A204.1 (cell line): ENCODE results near the gene FGF21.
"Not testable (repeated sequence)": the region's sequence is repeated elsewhere in the genome, so short reads cannot be mapped to it uniquely, and the experiment has no call there.

Experiments used
- FAIRE-seq: peaks from 2 replicates; lab custom pipeline; 2012; peaks lifted over from hg19 to GRCh38; lab: Jason Lieb, UNC

FGF21 gene

DNA sequence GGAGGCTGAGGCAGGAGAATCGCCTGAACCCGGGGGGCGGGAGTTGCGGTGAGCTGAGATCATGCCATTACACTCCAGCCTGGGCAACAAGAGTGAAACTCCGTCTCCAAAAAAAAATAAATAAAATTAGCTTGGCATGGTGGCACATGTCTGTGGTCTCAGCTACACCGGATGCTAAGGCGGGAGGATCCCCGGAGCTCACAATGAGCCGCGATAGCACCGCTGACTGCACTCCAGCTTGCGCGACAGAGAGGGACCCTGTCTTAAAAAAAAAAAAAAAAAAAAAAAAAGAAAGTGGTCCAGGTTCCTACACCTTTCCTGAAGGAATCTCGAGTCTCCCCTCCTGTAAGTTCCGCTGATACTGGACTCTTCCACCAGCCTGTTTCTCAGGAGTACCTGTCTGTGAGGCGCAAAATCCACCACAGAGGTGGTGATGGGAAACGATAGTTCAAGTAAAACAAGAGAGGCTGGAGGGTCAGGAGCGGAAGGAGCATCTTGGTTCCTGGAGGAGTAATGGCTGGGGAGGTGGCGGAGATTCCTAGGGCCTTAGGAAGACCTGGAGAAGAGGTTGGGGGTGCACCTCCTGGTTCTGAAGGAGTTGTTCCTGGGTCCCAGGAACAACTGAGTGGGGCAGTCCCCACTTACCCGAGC lies 3.4 kb upstream of the FGF21 start:
- FAIRE-seq: no peak

DNA sequence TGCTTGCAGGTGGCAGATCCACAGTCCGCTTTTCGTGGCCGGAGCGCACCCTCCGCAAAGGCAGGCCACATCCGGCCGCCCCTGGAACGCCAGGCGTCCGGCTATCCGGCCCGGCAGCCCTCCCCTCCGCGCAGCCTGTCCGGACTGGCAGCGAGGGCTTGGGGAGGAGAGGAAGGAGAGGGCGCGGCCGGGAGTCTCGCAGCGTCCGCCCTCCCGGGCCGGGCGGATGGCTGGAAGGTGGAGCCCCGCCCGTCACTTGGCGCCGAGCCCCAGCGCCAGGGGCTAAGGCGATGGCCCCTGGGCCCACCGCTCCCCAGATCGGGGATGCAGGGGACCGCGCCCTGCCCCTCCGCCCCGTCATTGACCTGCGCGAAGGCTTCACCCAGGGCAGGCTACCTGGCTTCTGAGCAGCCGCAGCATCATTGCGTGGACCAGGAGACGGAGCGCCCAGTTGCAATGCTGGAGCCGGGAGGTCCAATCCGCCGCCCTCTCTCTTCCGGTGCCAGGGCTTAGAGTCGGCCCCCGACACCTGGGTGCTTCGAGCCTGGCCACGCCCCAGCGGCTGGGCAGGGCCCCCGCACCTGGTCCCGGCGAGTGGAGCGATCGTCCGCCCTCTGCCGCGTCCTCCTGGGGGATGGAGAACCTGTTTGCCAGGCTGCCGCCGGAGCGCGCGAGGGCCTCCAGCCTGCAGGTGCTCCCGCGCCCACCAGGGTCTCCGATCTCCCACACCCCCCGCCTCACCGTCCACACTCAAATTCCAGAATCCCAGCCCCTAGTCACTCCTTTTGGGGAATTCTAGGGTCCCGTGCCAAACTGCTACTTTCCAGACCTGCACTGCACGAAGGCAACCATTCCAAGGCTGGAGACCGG lies 2.6 kb upstream of the FGF21 start, which contains the start of gene FUT1:
Gene FUT1, minus strand, starts transcription at position 146 of the 870 bp plus-strand sequence. CDS start 1,360 bp downstream, outside the sequence.
- FAIRE-seq: no peak

DNA sequence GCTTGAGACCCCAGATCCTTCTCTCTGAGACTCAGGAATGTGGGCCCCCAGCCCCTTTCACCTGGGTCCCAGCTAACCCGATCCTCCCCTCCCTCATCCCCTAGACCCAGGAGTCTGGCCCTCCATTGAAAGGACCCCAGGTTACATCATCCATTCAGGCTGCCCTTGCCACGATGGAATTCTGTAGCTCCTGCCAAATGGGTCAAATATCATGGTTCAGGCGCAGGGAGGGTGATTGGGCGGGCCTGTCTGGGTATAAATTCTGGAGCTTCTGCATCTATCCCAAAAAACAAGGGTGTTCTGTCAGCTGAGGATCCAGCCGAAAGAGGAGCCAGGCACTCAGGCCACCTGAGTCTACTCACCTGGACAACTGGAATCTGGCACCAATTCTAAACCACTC lies 463 bp downstream of the FGF21 start:
- no peak for FAIRE-seq

DNA sequence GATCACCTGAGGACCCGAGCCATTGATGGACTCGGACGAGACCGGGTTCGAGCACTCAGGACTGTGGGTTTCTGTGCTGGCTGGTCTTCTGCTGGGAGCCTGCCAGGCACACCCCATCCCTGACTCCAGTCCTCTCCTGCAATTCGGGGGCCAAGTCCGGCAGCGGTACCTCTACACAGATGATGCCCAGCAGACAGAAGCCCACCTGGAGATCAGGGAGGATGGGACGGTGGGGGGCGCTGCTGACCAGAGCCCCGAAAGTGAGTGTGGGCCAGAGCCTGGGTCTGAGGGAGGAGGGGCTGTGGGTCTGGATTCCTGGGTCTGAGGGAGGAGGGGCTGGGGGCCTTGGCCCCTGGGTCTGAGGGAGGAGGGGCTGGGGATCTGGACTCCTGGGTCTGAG lies 888 bp downstream of the FGF21 start:
- no peak for FAIRE-seq

DNA sequence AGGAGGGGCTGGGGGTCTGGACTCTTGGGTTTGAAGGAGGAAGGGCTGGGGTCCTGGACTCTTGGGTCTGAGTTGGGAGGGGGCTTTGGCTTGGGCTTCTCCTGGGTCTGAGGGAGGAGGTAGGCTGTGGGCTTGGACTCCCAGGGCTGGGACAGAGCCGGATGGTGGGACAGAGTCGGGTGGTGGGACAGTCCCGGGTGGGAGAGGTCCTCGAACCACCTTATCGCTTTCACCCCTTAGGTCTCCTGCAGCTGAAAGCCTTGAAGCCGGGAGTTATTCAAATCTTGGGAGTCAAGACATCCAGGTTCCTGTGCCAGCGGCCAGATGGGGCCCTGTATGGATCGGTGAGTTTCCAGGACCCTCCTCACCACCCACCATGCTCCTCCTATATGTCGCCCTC lies 1.4 kb downstream of the FGF21 start:
- no peak for FAIRE-seq

DNA sequence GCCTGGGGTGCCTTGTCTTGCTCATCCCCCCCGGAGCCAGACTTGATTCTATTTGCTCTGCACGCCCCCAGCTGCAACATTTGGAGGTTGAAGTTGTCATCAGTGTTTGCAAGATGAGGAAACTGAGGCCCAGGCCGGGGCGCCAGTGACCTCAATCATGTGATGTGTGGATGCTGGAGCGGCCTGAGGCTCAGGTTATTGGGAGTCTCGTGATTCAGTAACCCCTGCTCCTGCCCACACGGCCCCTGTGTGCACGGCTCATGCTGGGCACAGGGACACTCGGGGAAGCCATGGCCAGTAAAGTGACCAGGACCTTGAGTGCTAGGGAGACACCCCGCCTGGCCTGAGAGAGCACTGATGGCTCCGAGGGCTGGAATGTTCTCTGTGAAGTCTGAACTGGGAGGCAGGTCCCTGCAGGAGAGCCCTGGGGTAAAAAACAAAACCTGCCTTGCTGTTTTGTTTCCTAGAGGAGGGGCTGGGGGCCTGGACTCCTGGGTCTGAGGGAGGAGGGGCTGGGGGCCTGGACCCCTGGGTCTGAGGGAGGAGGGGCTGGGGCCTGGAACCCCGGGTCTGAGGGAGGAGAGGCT lies 1.9 kb downstream of the FGF21 start:
- FAIRE-seq: no peak

DNA sequence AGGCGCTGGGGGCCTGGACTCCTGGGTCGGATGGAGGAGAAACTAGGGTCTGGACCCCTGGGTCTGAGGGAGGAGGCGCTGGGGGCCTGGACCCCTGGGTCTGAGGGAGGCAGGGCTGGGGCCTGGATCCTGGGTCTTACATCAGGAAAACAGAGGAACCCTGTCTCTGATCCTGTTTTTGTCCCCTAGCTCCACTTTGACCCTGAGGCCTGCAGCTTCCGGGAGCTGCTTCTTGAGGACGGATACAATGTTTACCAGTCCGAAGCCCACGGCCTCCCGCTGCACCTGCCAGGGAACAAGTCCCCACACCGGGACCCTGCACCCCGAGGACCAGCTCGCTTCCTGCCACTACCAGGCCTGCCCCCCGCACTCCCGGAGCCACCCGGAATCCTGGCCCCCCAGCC lies 2.4 kb downstream of the FGF21 start:
- no peak for FAIRE-seq

DNA sequence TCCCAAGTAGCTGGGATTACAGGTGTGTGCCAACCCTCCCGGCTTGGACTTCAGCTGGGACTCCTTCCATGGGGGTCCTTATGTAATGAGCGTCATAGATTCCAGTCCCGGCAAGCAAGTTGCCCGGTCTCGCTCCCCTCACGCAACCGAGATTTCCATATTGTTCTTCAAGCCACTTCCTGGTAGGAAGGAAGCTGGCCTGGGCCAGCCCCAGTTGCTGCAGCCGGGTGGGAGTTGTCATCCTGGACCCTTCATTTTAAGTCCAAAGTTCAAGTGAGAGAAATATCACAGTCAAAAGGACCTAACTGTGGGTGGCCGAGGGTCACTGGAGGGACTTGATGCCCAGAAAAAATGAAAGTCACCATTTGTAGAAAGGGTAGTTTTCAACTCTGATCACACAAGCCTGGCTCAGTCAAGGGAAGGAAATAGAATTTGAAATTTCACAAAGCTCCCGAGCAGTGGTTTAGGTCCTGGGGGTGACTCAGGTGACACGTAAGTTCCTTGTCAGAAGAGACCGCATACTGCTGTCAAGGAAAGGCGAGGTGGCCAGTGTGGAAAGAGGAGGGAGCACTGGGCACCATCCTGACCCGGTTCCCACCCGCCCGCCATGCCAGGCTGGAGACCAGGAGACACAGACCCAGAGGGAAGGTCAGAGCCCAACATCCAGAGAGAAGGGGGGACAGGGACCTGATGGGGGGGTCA lies 5.3 kb downstream of the FGF21 start:
- no peak for FAIRE-seq

DNA sequence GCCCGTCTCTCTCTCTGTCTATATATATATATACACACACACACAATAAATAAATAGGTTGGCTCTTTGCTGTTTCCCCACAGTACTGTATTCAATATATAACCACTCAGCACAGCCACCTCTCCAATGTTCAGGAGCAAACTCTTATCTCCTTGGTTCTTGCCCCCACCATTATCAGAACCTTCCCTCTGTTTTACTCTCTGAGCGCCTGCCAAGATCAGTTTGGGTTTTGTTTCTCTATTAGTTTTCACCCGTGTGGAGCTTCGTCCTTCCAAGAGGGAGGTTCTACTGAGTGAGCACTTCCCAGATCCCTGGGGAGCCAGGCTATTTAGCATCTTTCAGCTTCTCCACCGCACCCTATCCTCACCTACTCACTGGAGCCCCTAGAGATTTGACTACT lies 10.5 kb downstream of the FGF21 start:
- FAIRE-seq: not testable (repeated sequence)

DNA sequence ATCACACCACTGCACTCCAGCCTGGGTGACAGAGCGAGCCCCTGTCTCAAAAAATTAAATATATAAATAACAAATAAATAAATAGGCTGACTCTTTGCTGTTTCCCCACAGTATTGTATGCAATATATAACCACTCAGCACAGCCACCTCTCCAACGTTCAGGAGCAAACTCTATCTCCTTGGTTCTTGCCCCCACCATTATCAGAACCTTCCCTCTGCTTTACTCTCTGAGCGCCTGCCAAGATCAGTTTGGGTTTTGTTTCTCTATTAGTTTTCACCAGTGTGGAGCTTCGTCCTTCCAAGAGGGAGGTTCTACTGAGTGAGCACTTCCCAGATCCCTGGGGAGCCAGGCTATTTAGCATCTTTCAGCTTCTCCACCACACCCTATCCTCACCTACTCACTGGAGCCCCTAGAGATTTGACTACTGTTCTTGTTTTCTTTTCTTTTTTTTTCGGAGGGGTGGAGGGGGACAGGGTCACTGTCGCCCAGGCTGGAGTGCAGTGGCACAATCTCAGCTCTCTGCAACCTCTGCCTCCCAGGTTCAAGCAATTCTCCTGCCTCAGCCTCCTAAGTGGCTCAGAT lies 12.9 kb downstream of the FGF21 start:
- not testable (repeated sequence) for FAIRE-seq

DNA sequence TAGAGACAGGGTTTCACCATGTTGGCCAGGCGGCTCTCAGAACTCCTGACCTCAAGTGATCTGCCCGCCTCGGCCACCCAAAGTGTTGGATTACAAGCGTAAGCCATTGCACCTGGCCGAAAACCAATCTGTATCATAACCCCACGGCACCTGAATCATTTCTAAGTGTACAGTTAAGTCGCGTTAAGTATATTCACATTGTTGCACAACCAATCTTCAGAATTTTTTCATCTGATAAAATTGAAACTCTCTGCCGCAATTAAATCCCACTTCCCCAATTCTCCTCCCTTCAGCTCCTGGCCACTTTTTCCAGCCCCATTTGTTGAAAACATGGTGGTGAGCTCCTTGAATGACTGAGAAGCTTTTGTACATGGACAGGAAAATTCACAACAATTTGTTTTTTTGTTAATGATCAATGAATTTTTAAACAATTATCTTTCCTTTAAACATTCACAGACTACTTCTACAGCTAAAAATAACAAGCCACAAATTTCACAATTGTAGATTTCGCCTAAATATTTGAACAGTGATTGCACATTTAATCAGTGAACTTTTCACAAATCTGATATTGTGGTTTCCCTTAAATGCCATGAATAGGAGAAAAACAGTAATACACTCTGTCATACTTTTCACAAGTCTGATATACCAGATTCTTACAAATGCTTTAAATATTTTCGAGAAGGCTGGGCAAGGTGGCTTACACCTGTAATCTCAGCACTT lies 13.8 kb downstream of the FGF21 start:
- FAIRE-seq: no peak

DNA sequence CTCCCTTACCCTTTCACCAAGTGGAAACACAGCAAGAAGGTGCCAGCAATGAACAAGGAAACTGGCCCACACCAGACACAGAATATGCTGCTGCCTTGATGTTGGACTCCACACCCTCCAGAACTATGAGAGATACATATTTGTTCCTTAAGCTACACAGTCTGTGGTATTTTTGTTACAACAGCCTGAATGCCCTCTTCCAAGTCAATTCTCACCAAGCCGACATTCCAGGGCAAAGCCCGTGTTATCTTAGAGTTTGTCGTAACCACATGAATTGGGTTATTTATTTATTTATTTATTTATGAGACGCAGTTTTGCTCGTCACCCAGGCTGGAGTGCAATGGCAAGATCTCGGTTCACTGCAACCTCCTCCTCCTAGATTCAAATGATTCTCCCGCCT lies 14.9 kb downstream of the FGF21 start:
- FAIRE-seq: no peak

DNA sequence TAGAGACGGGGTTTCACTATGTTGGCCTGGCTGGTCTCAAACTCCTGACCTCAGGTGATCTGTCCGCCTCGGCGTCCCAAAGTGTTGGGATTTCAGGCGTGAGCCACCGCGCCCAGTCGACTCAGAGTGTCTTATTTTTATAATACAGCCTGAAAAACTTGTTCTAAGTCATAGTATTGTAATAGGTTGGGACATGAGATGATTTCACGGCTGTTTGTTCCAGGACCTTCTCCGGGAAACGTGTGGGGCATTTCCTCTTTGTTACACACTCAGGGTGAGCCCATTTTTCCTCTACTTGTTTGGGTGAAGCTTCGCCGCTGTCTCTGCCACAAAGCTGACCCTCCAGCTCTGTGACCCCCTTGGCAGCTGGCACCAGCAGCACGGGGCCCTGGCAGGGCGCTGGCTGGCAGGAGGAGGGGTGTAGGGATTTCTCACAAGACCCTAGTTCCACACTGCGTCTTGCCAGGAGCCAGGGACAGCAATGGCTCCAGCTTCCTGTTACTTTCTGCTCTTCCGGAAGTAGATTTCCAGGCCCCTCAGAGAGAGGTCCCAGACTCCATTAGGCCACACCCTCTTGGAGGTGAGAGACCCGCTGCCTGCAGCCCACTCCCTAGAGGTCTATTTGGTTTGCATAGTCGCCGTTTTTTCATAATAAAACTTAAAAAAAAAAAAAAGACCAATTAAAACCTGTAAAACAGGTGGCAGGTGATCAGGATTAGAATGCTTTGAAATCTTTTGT lies 15.6 kb downstream of the FGF21 start:
- no peak for FAIRE-seq

DNA sequence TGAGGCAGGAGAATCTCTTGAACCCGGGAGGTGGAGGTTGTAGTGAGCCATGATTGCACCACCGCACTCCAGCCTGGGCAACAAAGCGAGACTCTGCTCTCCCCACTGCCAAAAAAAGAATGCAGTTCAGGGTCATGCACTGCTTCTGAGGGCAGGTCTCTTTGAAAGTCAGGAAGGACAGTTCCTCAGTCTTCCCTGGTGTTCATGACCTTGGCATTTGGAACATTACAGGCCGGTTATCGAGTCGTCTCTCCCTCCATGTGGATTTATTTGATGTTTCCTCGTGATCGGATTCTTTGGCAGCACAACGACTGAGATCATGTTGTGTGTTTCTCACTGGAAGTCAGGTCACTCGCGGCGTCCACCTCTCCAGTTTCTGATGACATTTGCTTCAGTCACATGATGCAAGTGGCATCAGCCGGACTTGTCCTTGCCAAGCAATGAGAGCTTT lies 17.2 kb downstream of the FGF21 start:
- FAIRE-seq: no peak

DNA sequence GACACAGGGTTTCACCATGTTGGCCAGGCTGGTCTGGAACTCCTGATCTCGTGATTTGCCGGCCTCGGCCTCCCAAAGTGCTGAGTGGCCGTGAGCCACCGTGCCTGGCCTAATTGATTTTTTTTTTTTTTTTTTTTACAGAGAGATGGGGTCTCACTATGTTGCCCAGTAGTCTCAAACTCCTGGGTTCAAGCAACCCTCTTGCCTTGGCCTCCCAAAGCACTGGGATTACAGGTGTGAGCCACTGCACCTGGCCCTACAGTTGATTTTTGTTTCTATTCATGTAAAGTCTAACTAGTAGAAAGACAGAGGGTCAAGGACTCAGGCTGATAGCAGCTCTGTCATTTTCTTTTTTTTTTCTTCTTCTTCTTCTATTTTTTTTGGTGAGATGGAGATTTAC lies 21.8 kb downstream of the FGF21 start:
- no peak for FAIRE-seq

DNA sequence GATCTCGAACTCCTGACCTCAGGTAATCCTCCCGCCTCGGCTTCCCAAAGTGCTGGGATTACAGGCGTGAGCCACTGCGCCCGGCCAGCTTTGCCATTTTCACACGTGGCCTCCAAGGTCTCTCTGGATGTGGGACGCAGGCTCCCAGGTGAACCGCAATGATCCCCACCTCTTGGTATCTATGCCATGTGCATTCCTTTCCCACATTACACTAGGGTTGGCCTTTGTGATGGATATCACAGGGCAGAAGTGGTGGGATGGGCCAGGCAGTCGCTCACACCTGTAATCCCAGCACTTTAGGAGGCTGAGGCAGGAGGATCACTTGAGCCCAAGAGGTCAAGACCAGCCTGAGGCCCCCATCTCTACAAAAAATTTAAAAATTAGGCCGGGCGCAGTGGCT lies 22.4 kb downstream of the FGF21 start:
- FAIRE-seq: no peak

DNA sequence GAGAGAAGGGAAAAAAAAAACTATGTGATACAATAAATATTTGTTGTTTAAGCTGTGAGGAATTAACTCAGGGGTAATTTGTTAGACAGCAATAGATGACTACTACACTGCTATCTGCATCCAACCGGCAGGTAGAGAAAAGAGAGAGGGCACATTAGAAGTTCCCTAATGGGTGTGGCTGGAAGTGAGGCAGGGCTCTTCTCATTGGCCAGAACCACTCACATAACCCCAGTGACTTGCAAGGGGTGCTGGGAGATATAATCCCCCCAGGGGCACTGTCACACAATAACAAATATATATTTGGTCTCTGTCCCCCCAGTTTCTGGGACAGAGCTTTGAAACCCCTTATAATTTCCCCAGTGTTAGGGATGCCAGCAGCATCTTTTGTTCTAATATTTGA lies 24.3 kb downstream of the FGF21 start:
- FAIRE-seq: no peak

DNA sequence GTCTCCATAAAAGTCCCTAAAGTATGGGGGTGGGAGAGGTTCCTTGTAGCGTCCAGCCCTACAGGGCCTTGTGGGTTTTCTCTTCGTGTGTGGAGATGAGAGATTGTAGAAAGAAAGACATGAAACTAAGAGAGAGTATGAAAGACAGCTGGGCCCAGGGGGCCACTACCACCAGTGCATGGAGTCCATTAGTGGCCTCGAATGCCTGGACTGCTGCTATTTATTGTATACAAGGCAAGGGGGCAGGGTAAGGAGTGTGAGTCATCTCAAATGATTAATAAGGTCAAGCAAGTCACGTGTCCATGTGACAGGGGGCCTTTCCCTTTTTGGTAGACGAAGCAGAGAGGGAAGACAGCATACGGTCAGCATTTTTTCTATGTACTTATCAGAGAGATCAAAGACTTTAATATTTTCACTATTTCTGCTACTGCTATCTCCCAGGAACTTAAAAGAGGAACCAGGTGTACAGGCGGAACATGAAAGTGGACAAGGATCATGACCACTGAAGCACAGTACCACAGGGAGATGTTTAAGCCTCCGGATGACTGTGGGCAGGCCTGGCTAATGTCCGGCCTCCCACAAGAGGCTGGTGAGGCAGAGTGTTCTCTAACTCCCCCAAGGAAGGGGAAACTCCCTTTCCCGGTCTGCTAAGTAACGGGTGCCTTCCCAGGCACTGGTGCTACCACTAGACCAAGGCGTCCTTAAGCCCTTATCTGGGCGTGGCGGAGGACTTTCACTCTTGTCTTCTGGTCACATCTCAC lies 25.5 kb downstream of the FGF21 start:
- FAIRE-seq: no peak

DNA sequence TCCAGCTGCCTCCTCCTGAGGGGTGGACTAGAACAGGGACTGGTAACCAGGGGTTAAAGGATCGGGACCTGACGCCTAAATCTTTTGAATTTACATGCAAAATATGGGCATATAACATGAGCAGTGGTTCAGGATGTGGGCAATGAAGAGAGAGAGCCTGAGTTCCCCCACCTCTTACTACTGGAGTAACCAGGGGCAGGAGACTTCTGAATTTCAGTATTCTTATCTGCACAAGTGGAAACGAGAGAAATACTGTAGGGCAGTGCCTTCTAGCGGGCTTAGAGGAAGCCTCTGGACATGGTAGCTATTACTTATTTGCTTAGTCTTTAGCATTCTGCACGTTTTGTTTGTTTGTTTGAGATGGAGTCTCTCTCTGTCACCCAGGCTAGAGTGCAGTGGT lies 29.2 kb downstream of the FGF21 start:
- no peak for FAIRE-seq

DNA sequence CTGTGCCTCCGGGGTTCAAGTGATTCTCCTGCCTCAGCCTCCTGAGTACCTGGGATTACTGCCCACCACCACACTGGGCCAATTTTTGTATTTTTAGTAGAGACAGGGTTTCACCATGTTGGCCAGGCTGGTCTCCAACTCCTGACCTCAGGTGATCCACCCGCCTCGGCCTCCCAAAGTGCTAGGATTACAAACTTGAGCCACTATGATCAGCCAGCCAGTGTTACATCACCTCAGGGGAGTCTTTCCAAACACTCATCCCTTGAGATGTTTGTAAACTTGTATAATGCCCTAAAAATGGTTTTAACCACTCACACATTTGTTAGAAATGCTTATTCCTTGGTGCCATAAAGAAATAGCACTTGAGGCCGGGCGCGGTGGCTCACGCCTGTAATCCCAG lies 31.1 kb downstream of the FGF21 start:
- FAIRE-seq: not testable (repeated sequence)
